ENCODE data around the gene GAN.

DNA sequence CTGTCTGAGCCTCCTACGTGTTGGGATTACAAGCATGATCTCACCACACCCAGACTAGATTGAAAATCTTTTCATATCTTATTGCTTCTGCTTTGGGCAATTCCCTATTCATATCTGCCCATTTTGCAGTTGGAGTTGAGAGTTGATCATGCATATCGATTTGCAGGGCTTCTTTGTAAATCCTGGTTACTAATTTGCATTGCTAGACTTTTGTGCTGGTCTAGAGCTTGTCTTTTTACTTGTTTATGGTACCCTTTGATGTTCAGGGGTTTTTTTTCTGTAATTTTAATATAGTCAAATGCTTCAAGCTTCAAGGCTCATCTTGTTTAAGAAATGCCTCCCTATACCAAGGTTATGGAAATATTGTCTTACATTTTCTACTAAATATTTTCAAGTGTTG, 106.4 kb downstream of the GAN start:
- TF ChIP-seq, protein P1, sequence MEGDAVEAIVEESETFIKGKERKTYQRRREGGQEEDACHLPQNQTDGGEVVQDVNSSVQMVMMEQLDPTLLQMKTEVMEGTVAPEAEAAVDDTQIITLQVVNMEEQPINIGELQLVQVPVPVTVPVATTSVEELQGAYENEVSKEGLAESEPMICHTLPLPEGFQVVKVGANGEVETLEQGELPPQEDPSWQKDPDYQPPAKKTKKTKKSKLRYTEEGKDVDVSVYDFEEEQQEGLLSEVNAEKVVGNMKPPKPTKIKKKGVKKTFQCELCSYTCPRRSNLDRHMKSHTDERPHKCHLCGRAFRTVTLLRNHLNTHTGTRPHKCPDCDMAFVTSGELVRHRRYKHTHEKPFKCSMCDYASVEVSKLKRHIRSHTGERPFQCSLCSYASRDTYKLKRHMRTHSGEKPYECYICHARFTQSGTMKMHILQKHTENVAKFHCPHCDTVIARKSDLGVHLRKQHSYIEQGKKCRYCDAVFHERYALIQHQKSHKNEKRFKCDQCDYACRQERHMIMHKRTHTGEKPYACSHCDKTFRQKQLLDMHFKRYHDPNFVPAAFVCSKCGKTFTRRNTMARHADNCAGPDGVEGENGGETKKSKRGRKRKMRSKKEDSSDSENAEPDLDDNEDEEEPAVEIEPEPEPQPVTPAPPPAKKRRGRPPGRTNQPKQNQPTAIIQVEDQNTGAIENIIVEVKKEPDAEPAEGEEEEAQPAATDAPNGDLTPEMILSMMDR (IDR thresholded peaks at IDR 0.05): no peak
- TF ChIP-seq EP300 (IDR thresholded peaks at IDR 0.05; ENCODE audit: low read depth): no peak

All from transverse colon (tissue), 3 donors.